Loucy (cell line): Measurements from ENCODE around the gene RRAS.

Experiments used
- CTCF ChIP-seq: fragments of 200-600 bp; sonication (generic); conservative IDR thresholded peaks from 2 replicates; pipeline ENCODE4 v1.5.1; 2014; ENCODE audit warnings: mild to moderate bottlenecking, antibody characterized with exemption, low read length
- EZH2phosphoT487 ChIP-seq: fragments of 200-600 bp; IDR thresholded peaks from 2 replicates; pipeline ENCODE4 v1.6.1; 2018; ENCODE audit warnings: antibody characterized with exemption, mild to moderate bottlenecking, moderate library complexity, borderline replicate concordance

- TF ChIP-seq CTCF (peak; percentile 95), EZH2phosphoT487 (no peak)
Observed at GRCh38 chr19:49680421-49681351, 40.7 kb upstream of the RRAS start.
